Stimulated activated CD8-positive, alpha-beta memory T cell treated with anti-CD3 and anti-CD28 coated beads, Interleukin-7, amount 100 ng/mL, for 48 hours (primary cell): ENCODE data around the gene DNALI1.
"Not testable (repeated sequence)": the region's sequence is repeated elsewhere in the genome, so short reads cannot be mapped to it uniquely, and the experiment has no call there.

Experiments
- DNase-seq, 2 donors: peaks; one replicate each; pipeline ENCODE4 v3.0.0-alpha.2; 2020; ENCODE audit warnings: low read depth in 1 of 2; ENCODE audit errors: extremely low read depth in 1 of 2

Gene DNALI1

GRCh38 chr1:37556712-37557196 is at the start of gene DNALI1:
DNALI1 (plus strand) TSS chr1:37556940; CDS start chr1:37556995, 55 bp downstream.
- DNase-seq = no peak

- no peak for DNase-seq
Measured at GRCh38 chr1:37509181-37509580, 47.6 kb upstream of the DNALI1 start.

GRCh38 chr1:37513795-37514349 is 42.9 kb upstream of the DNALI1 start:
- DNase-seq = peak; percentile 54 to 73

GRCh38 chr1:37514350-37515184 is 42.2 kb upstream of the DNALI1 start, which contains the start of gene MEAF6:
MEAF6 (minus strand) TSS chr1:37514766; CDS start chr1:37514746, 20 bp downstream.
- peak; percentile 59 to 68 for DNase-seq

GRCh38 chr1:37515185-37516034 is 41.3 kb upstream of the DNALI1 start:
- DNase-seq = no peak

GRCh38 chr1:37517569-37517968 is 39.2 kb upstream of the DNALI1 start:
- DNase-seq = no peak

- DNase-seq = not testable (repeated sequence)
Measured at GRCh38 chr1:37518241-37518640, 38.5 kb upstream of the DNALI1 start.

GRCh38 chr1:37518929-37519328 is 37.8 kb upstream of the DNALI1 start:
- DNase-seq = peak; percentile 44 to 72

- no peak for DNase-seq
Measured at GRCh38 chr1:37519613-37520012, 37.1 kb upstream of the DNALI1 start.

GRCh38 chr1:37529888-37530287 is 26.9 kb upstream of the DNALI1 start:
- not testable (repeated sequence) for DNase-seq

GRCh38 chr1:37532418-37533156 is 24.2 kb upstream of the DNALI1 start:
- DNase-seq = not testable (repeated sequence)

- DNase-seq = no peak
Measured at GRCh38 chr1:37533317-37534093, 23.2 kb upstream of the DNALI1 start.

GRCh38 chr1:37537378-37537777 is 19.4 kb upstream of the DNALI1 start:
- DNase-seq = no peak

- not testable (repeated sequence) for DNase-seq
Measured at GRCh38 chr1:37539154-37539553, 17.6 kb upstream of the DNALI1 start.

- no peak for DNase-seq
Measured at GRCh38 chr1:37540036-37540785, 16.5 kb upstream of the DNALI1 start.

GRCh38 chr1:37544530-37544929 is 12.2 kb upstream of the DNALI1 start:
- no peak for DNase-seq

- DNase-seq = no peak
Measured at GRCh38 chr1:37545019-37545418, 11.7 kb upstream of the DNALI1 start.

- no peak for DNase-seq
Measured at GRCh38 chr1:37549341-37549740, 7.4 kb upstream of the DNALI1 start.

- no peak for DNase-seq
Measured at GRCh38 chr1:37553598-37553926, 3.2 kb upstream of the DNALI1 start.
